CD4-positive, alpha-beta T cell treated with Interleukin-15 for 4 hours (primary cell): ENCODE results near the gene KRT15.

Experiments
- DNase-seq: peaks from one replicate; pipeline ENCODE4 v3.0.0-alpha.2; 2020; ENCODE audit warnings: low spot score

The KRT15 gene

GRCh38 chr17:41518789-41519449, at the start of gene KRT15:
Gene KRT15, minus strand, starts transcription at chr17:41518890. Its CDS starts 63 bp downstream, at chr17:41518827.
- no peak for DNase-seq

DNA sequence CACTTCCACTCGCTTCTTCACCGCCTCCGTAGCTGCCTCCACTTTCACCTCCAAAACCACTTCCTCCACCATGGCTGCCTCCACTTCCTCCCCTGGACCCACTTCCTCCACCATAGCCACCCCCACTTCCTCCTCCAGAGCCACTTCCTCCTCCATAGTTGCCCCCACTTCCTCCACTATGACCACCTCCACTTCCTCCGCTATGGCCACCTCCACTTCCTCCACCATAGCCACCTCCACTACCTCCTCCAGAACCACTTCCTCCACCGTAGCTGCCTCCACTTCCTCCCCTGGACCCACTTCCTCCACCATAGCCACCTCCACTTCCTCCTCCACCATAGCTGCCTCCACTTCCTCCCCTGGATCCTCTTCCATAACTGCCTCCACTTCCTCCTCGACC, 48.6 kb upstream of the KRT15 start:
- DNase-seq: no peak

DNA sequence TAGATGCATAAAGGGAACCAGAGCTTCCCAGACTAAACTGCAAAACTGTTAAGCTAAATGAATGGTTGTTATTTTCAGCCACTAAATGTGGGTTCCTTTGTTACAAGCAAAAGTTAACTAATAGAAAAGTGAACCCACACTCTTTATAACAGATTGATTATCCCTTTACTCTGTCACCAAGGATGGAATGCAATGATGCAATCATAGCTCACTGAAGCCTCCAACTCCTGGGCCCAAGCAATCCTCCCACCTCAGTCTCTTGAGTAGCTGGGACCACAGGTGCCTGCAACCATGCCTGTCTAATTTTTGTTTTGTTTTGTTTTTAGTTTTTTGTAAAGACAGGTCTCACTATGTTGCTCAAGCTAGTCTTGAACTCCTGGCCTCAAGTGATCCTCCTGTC, 46.6 kb upstream of the KRT15 start:
- DNase-seq: no peak

DNA sequence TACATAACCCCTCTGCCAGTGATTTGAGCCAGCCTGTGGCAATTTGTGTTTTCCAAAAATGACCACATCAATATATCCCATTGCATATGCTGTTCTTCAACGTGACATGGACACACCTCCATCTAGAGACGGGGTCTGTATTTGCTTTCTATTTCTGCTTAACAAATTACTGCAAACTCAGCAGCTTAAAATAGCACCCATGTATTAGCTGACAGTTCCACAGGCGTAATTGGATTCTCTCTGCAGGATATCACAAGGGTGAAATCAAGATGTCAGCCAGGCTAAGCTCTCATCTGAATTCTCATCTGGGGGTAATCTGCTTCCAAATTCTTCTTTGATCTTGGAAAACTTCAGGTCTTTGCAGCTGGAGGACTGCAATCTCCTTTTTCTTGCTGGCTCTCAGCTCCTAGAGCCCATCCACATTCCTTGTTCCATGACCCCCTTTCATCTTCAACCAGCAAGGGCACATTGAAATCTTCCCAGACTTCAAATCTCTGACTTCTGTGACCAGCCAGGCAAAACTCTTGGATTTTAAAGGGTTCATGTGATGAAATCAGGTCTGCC, 45.0 kb upstream of the KRT15 start:
- no peak for DNase-seq

GRCh38 chr17:41561554-41561953, 42.9 kb upstream of the KRT15 start:
- no peak for DNase-seq

GRCh38 chr17:41559548-41559947, 40.9 kb upstream of the KRT15 start:
- DNase-seq: no peak

DNA sequence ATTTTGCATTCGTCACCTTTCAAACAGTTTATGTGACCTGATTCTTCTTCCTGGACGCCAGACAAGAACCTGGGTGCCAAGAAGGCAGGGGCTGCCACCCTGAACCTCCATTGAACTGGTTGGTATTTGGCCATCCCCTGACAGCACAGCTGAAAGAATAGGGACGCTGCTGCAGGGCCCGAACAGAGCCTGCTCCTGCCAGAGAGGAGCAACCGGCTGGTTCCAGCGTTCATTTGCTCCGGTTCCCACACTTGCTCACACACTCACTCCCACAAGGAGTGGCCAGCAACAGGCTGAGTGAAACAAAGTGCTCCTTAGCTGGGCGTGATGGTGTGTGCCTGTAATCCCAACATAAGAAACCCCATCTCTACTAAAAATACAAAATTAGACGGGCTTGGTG, 38.2 kb upstream of the KRT15 start:
- DNase-seq: no peak

DNA sequence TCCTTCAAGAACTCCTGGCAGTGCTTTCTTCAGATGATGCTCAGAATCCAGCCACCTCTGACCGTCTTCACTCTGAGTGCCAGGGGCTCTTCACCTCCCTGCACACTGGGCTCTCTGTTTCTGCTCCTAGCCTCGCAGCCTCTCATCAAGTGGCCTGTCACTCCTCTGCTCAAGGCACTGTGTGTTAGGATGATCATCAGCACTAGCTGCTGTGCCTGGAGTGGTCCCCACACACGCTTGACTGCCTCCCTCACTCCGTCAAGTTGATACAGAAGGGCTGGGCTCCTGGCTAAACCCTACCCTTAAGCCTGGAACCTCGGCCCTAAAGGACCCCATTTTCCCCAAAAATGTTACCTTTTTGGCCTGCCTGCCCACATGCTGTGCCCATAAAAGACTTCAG, 37.6 kb upstream of the KRT15 start:
- no peak for DNase-seq

- no peak for DNase-seq
These were observed 36.6 kb upstream of the KRT15 start for GRCh38 chr17:41555105-41555887.

DNA sequence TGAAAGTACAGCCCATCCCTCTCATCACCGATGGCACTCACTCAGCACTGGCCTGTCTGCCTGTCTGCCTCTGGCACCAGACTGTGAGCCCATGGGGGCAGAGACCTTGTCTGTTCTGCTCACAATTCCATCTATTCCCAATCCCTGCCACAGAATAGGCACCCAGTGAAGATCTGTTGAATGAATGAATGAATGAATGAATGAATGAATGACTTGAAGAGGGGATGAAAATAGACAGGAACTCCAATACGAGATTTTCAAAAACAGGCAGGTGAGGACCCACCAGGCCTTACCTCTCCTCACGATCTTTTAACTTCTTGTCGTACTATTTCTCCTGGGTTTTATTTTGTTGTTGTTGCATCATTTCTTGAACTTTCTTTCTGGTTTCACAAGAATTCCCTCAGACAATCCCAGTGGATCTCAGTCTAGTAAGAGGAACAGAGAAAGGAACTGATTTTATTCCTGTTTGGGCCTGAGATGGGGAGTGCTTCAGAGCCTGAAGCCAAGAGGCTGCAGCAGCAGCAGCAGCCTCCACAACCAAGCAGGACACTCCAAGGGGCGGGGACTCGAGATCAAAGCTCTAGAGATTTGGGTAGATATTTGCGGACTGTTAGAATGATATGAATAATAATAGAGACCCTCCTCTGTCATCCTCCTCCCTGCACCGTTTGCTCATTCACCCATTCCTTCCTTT, 35.4 kb upstream of the KRT15 start:
- no peak for DNase-seq

DNA sequence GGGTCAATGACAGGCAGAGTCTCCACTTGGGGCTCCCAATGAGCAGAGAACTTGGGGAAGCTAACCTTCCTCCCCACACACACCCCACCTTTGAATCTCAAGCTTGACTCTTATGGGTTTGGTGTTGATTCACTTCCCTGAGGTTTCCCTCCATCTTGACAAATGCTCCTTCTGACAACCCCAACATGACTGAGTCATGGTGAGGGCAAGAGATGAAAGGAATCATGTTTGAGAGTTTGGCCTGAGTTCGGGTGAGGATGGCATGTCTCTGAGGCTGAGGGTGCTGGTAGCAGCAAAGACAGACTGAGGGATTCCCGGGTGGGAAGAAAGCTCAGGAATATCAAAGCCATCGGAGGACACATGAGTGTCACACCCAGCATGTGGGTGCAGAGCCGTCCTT, 34.5 kb upstream of the KRT15 start:
- no peak for DNase-seq

DNA sequence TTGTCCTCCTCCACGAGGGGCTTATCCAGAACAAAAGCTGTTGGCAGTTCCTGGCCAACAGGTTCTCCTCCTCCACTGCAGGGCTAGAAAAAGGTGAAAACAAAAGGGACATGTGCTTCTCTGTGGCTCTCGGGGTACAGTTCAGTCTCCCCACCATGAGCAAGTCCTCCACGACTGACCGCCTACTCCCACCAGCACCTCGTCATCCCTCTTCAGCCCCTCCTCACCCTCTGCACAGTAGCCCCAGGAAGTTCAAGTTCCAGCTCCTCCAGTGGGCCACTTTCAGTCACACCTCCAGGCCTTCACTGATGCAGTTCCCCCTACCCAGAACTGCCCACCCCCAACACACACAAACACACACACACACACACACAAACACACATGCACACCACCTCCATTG, 33.8 kb upstream of the KRT15 start:
- no peak for DNase-seq

DNA sequence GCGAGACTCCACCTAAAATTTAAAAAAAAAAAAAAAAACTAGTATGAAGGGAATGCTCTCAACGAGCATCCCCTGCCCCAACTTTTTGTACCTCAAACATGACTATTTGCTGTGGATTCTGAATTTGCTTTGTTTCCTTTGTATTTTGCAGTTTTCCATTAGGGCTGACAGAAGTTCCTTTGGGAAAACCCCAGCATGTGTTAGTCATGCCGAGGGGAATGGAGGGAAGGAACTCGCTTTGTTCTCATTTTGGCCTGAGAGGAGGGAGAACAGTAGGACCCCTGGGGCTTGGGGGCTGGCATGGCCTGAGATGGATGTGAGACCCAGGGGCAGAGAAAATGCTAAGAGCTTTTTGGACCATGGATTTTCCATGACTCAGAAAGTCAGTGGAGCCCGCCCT, 32.7 kb upstream of the KRT15 start:
- DNase-seq: no peak

DNA sequence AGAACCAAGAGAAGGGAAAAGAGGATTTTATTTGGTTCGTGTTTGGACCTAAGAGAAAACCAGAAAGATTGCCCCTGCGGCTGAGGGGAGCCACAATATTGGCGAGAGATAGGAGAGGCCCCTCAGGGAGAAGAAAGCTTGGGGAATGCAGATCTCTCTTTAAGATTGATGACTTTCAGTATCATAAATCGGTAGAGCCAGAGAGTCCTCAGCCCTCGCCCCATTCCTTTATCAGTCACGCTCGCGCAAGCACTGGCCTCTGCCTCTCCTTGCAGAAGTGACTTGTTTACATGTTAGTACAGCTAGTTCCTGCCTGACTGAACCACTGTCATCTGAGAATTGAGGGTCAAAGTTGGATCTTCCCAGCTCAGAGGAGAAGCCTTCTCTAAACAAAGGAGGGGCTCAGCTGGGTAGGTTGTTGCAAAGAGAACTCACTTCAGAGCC, 30.9 kb upstream of the KRT15 start:
- no peak for DNase-seq

DNA sequence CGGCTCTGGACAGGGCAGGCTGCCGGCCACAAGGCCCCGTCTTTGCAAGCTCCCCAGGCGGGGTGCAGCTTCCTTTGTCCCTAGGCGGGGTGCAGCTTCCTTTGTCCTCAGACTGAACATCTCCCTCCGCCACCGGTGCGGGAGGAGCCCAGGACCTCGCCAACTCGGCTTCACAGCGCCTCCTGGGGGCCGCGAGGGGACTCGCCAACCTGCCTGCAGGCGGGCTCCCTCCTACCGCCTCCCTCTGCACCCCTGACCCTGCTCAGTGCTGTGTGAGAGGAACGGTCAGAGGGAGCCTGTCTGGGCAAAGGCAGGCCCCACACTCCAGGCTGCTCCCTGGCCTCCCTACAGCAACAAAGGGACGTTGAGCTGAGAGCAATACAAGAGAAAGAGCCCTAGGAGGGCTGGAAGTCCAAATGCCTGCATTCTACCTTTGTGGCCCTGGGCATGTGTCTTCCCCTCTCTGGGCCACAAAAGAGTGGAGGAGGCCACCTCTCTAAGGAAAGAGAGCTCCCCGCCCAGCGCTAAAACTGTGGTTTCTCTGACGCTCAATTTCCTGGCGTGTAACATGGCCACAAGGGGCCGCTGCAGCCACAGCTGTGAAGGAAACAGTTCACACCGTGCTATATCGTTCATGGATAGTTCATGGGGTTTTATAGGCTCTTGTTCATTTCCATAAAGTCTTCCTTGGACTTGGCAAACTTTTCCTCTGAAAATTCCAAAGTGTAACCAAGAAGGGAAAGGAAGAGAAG, 30.3 kb upstream of the KRT15 start:
- DNase-seq: peak; percentile 85

DNA sequence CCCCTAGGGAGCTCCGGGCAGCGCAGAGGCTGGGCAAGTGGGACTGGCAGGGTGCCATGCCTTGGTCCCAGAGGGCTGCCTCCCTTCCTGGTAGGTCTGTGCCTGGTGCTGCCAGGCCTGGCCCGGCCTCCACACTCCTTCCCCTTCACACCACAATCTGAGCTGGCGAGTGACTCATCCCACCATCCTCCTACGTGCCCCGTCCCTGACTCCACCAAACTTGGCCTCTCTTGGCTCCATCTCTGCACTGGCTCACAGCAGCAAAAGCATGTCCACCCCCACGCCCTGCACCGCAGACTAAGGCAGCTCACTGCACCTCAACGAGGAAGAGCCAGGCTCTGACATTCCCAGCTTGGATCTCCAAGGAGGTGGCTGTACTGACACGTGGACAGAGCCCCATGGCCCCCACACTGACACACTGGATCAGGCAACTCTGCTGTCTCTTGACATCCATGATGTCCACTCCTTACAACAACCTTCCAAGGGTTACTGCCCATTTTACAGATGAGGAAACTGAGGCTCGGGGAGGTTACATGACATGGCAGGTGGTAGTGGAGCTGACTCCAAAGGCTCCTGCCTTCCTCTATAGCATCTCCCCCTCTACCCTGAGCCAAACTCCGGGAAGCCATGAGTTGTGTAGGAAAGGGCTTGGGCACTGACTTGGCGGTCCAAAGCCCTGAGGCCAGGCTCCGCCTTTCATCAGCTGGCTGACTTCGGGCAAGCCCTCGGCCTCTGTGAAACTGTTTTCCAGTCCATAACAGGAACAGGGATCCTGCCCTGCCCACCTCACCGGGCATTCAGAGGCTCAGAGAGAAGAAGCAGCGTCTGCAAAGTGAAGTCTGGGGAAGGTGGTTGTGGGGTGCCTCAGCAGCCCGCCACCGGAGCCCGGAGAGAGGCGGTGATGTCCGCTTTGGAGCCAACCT, 29.5 kb upstream of the KRT15 start:
- peak; percentile 32 for DNase-seq

GRCh38 chr17:41547378-41547841, 28.7 kb upstream of the KRT15 start:
- no peak for DNase-seq

- DNase-seq: no peak
These were observed 28.1 kb upstream of the KRT15 start for GRCh38 chr17:41546819-41547218.

GRCh38 chr17:41545829-41546410, 27.2 kb upstream of the KRT15 start:
- DNase-seq: no peak

- DNase-seq: no peak
These were observed 26.2 kb upstream of the KRT15 start for GRCh38 chr17:41544935-41545334.
